ENCODE data around the gene UQCRC2. TPM values are rescaled to one million over a fixed set of nuclear protein-coding genes. Genes with fewer than 3 reads are reported as not detected.

UQCRC2 gene
- total RNA-seq, 2 experiments from 2014 or later = 216 to 225 TPM

DNA sequence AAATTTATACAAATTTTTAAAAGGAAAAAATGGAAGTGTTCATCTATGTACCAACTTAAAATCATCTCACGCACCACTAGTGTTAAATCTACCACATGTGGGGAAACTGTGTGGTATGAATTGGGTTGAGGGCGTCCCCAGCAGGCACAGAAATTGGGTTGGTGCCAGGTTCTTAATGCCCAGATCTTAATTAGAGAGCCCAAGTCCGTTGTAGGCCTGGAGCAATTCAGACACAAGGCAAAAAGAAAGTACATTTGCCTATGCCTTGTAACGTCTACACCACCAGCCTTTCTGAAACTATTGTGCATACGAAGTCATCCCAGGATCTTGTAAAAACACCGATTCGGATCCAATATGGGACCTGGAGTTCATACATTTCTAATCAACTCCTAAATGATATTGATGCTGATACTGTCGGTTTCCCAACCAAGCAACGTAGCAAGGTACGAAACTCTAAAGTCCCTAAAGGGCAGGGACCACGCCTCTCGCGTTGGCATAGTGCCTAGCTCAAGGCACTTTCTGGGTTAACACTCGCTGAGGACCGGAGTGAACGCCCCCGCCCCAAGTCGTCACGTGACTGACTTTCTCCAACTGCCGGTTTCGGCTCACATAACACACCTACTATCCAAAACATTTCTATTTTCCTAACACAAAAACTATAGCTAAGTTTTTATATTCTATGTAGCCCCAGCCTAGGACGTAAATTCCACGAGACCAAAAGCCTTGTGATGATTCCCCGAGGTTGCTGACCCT lies 945 bp upstream of the UQCRC2 start:
- no peaks in the 10 kb centered on the region for H3K9me3 Mint-ChIP-seq
- POLR2A ChIA-PET = interaction anchor here (0.8 to 3.0 kb wide), 14 partner anchors 10 to 346 kb away, joined by 3 to 40 read pairs (median 5); partner anchors contain the start of gene EEF2K
- H3K27me3 Mint-ChIP-seq = no peaks in the 10 kb centered on the region
- peak overlapping the region; percentile 82 for H3K27ac Mint-ChIP-seq
- peaks cover 17% of the 10 kb centered on the region for H3K36me3 Mint-ChIP-seq (ENCODE audit: low read depth)
- CTCF ChIA-PET = interaction anchor here (0.8 to 2.5 kb wide), 4 partner anchors 13 to 236 kb away, joined by 4 to 12 read pairs (median 9); no protein-coding TSS in a partner anchor
- peak overlapping the region; percentile 97 for H3K4me3 Mint-ChIP-seq
- H3K4me1 Mint-ChIP-seq = peaks cover 67% of the 10 kb centered on the region
- peak; percentile 77 for DNase-seq

GRCh38 chr16:21953541-21953902 lies 361 bp downstream of the UQCRC2 start:
- no peaks in the 10 kb centered on the region for H3K27me3 Mint-ChIP-seq
- H3K9me3 Mint-ChIP-seq = no peaks in the 10 kb centered on the region
- ChIA-PET POLR2A (interaction anchor here (0.8 to 3.0 kb wide), 16 partner anchors 9 to 308 kb away, joined by 3 to 40 read pairs (median 6); partner anchors contain the start of genes EEF2K and MOSMO), CTCF (interaction anchor here (0.6 to 2.5 kb wide), 5 partner anchors 48 to 369 kb away, joined by 3 to 12 read pairs (median 6); partner anchors contain the start of gene PDZD9)
- H3K4me1 Mint-ChIP-seq = peaks cover 69% of the 10 kb centered on the region
- H3K4me3 Mint-ChIP-seq = peak overlapping the region; percentile 97
- H3K36me3 Mint-ChIP-seq (ENCODE audit: low read depth) = peaks cover 30% of the 10 kb centered on the region
- DNase-seq = no peak
- peak overlapping the region; percentile 82 for H3K27ac Mint-ChIP-seq

DNA sequence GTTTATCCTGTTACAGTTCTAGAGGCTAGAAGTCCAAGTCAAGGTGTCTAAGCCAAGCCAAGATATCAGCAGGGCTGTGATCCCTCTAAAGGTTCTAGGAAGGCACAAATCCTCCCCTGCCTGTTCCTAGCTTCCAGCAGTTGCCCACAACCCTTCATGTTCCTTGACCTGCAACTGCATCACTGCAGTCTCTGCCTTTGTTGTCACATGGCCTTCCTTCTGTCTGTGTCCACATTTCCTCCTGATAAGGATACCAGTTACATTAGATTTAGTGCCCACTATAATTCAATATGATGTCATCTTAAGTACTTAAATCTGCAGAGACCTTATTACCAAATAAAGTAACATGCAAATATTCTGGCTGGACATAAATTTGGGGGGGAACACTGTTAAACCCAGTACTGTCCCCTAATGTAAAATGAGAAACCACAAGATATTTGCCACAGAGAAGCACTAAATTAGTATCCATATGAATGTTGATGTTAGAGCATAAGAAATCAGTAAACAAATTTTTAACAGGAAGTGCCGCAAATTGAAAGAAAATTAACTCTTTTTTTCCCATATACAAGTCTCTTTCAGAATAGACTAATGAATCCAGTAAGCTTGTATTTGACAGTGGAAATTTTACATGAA lies 4.7 kb downstream of the UQCRC2 start:
- H3K36me3 Mint-ChIP-seq (ENCODE audit: low read depth) = peaks cover 61% of the 10 kb centered on the region
- H3K27ac Mint-ChIP-seq = peak overlapping the region; percentile 69
- H3K4me1 Mint-ChIP-seq = peaks cover 64% of the 10 kb centered on the region

GRCh38 chr16:21959050-21959449 lies 5.9 kb downstream of the UQCRC2 start:
- H3K4me1 Mint-ChIP-seq = peaks cover 58% of the 10 kb centered on the region
- CTCF ChIA-PET = no interaction called here
- peaks cover 61% of the 10 kb centered on the region for H3K36me3 Mint-ChIP-seq (ENCODE audit: low read depth)
- no peaks in the 10 kb centered on the region for H3K9me3 Mint-ChIP-seq
- H3K27ac Mint-ChIP-seq = peak overlapping the region; percentile 39
- no peak overlapping the region for H3K4me3 Mint-ChIP-seq
- POLR2A ChIA-PET = interaction anchor here (2.2 kb wide), 1 partner anchor 31 kb away, joined by 6 read pairs; no protein-coding TSS in a partner anchor
- DNase-seq = no peak
- no peaks in the 10 kb centered on the region for H3K27me3 Mint-ChIP-seq

More for the DNA sequence above, 4.7 kb downstream of the UQCRC2 start:
- no peaks in the 10 kb centered on the region for H3K9me3 Mint-ChIP-seq
- POLR2A ChIA-PET = interaction anchor here (0.7 kb wide), 1 partner anchor 8 kb away, joined by 3 read pairs; no protein-coding TSS in a partner anchor
- no peak overlapping the region for H3K4me3 Mint-ChIP-seq
- H3K27me3 Mint-ChIP-seq = no peaks in the 10 kb centered on the region
- CTCF ChIA-PET = no interaction called here
- DNase-seq = no peak

DNA sequence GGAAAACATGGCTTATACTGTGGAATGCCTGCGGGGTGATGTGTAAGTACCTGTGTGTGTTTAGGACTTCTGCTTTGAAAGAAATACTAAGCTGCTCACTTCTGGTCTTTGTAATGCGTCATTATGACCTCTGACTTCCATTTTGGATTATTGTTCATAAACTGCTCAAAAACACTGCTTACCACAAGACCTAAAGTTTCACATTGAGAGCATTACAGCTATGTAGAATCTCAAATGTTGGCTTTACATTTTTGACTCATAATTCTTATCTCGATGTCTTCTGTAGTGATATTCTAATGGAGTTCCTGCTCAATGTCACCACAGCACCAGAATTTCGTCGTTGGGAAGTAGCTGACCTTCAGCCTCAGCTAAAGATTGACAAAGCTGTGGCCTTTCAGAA lies 9.3 kb downstream of the UQCRC2 start:
- ChIA-PET POLR2A (interaction anchor here (1.8 kb wide), 1 partner anchor 10 kb away, joined by 11 read pairs; the partner anchor contains the start of gene UQCRC2), CTCF (no interaction called here)
- Mint-ChIP-seq H3K27me3 (no peaks in the 10 kb centered on the region), H3K4me1 (peaks cover 32% of the 10 kb centered on the region), H3K27ac (peak overlapping the region; percentile 42), H3K4me3 (no peak overlapping the region), H3K36me3 (ENCODE audit: low read depth) (peaks cover 77% of the 10 kb centered on the region), H3K9me3 (no peaks in the 10 kb centered on the region)
- no peak for DNase-seq

- H3K36me3 Mint-ChIP-seq (ENCODE audit: low read depth) = peaks cover 76% of the 10 kb centered on the region
These were observed 10.7 kb downstream of the UQCRC2 start for GRCh38 chr16:21963887-21964286.

GRCh38 chr16:21964353-21964752 lies 11.2 kb downstream of the UQCRC2 start:
- POLR2A ChIA-PET = interaction anchor here (0.6 to 1.0 kb wide), 3 partner anchors 11 to 130 kb away, joined by 3 to 5 read pairs (median 3); partner anchors contain the start of gene UQCRC2
- H3K4me3 Mint-ChIP-seq = no peak overlapping the region
- no peaks in the 10 kb centered on the region for H3K9me3 Mint-ChIP-seq
- H3K27me3 Mint-ChIP-seq = no peaks in the 10 kb centered on the region
- no peak for DNase-seq
- H3K36me3 Mint-ChIP-seq (ENCODE audit: low read depth) = peaks cover 75% of the 10 kb centered on the region
- H3K4me1 Mint-ChIP-seq = peaks cover 16% of the 10 kb centered on the region
- CTCF ChIA-PET = interaction anchor here (0.6 to 1.8 kb wide), 2 partner anchors 13 to 135 kb away, joined by 3 read pairs; no protein-coding TSS in a partner anchor
- H3K27ac Mint-ChIP-seq = no peak overlapping the region

More at GRCh38 chr16:21963887-21964286, 10.7 kb downstream of the UQCRC2 start:
- Mint-ChIP-seq H3K9me3 (no peaks in the 10 kb centered on the region), H3K4me1 (peaks cover 21% of the 10 kb centered on the region), H3K27ac (no peak overlapping the region), H3K27me3 (no peaks in the 10 kb centered on the region), H3K4me3 (no peak overlapping the region)
- ChIA-PET POLR2A (interaction anchor here (0.9 kb wide), 1 partner anchor 10 kb away, joined by 5 read pairs; the partner anchor contains the start of gene UQCRC2), CTCF (interaction anchor here (1.8 kb wide), 1 partner anchor 13 kb away, joined by 3 read pairs; no protein-coding TSS in a partner anchor)
- no peak for DNase-seq

DNA sequence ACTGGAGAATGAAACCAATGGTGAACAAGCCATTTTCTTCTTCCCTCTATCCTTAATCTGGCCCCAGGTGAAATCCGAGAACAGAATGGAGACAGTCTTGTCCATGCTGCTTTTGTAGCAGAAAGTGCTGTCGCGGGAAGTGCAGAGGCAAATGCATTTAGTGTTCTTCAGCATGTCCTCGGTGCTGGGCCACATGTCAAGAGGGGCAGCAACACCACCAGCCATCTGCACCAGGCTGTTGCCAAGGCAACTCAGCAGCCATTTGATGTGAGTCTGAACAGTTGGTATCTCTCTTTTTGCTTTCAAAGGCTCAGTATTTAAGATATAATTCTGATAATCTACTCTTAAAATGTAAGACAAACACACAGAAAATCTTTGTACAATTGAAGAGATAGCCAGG lies 18.7 kb downstream of the UQCRC2 start:
- H3K9me3 Mint-ChIP-seq = no peaks in the 10 kb centered on the region
- ChIA-PET CTCF (no interaction called here), POLR2A (no interaction called here)
- H3K36me3 Mint-ChIP-seq (ENCODE audit: low read depth) = peaks cover 53% of the 10 kb centered on the region
- no peak overlapping the region for H3K27ac Mint-ChIP-seq
- H3K27me3 Mint-ChIP-seq = no peaks in the 10 kb centered on the region
- no peak overlapping the region for H3K4me3 Mint-ChIP-seq
- no peaks in the 10 kb centered on the region for H3K4me1 Mint-ChIP-seq
- DNase-seq = no peak

DNA sequence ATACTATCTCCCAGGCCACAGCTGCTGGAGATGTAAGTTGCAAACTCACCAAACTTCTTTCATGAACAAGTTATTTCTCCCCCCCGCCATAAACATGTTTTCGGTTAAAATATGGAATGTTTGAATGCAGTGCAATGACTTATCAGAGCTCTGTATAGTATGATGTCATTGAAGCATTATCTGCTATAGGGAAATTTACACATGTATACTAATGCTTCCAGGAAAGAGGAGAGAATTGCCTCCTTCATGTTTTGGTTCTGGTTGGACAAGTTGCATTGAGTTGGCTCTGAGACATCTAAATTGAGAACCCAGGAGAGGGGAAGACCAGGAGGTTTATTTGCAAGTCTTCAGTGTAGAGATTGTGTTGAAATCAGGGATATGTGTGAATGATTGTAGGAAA lies 20.8 kb downstream of the UQCRC2 start:
- ChIA-PET POLR2A (interaction anchor here (0.7 to 1.5 kb wide), 2 partner anchors 21 kb away, joined by 3 read pairs; partner anchors contain the start of gene UQCRC2), CTCF (no interaction called here)
- H3K36me3 Mint-ChIP-seq (ENCODE audit: low read depth) = peaks cover 48% of the 10 kb centered on the region
- no peak overlapping the region for H3K27ac Mint-ChIP-seq
- H3K9me3 Mint-ChIP-seq = no peaks in the 10 kb centered on the region
- no peak overlapping the region for H3K4me3 Mint-ChIP-seq
- H3K4me1 Mint-ChIP-seq = no peaks in the 10 kb centered on the region
- DNase-seq = no peak
- H3K27me3 Mint-ChIP-seq = no peaks in the 10 kb centered on the region

DNA sequence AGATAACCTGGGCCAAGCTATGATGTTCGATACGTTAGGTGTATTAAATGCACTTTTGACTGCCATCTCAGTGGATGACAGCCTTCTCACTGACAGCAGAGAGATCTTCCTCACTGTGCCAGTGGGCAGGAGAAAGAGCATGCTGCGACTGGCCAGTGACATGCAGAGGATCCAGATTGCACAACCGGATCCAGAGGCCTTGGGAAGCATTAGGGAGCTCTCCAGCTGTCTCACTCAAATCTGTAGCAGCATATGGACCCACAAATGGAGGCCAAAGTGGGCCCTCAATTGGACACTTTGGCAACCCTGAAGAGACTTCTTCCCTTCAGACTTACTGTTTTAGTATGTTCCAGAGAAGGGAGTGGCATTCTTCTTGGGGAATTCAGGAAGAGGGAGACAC lies 26.9 kb downstream of the UQCRC2 start:
- Mint-ChIP-seq H3K4me1 (no peaks in the 10 kb centered on the region), H3K27ac (no peak overlapping the region), H3K4me3 (no peak overlapping the region), H3K27me3 (no peaks in the 10 kb centered on the region), H3K36me3 (ENCODE audit: low read depth) (peaks cover 66% of the 10 kb centered on the region), H3K9me3 (no peaks in the 10 kb centered on the region)
- ChIA-PET POLR2A (interaction anchor here (1.7 kb wide), 1 partner anchor 10 kb away, joined by 7 read pairs; no protein-coding TSS in a partner anchor), CTCF (interaction anchor here (1.9 kb wide), 1 partner anchor 98 kb away, joined by 6 read pairs; no protein-coding TSS in a partner anchor)
- DNase-seq = no peak

GRCh38 chr16:21982108-21982507 lies 28.9 kb downstream of the UQCRC2 start:
- H3K9me3 Mint-ChIP-seq = no peaks in the 10 kb centered on the region
- H3K4me1 Mint-ChIP-seq = peaks cover 2% of the 10 kb centered on the region
- ChIA-PET CTCF (interaction anchor here (0.6 to 1.9 kb wide), 4 partner anchors 8 to 150 kb away, joined by 4 to 7 read pairs (median 6); no protein-coding TSS in a partner anchor), POLR2A (interaction anchor here (1.2 kb wide), 1 partner anchor 29 kb away, joined by 3 read pairs; the partner anchor contains the start of gene UQCRC2)
- no peaks in the 10 kb centered on the region for H3K27me3 Mint-ChIP-seq
- H3K4me3 Mint-ChIP-seq = no peak overlapping the region
- H3K36me3 Mint-ChIP-seq (ENCODE audit: low read depth) = peaks cover 69% of the 10 kb centered on the region
- no peak for DNase-seq
- H3K27ac Mint-ChIP-seq = no peak overlapping the region

GRCh38 chr16:21984062-21984461 lies 30.9 kb downstream of the UQCRC2 start:
- ChIA-PET POLR2A (no interaction called here), CTCF (interaction anchor here (1.2 kb wide), 1 partner anchor 94 kb away, joined by 3 read pairs; no protein-coding TSS in a partner anchor)
- no peak overlapping the region for H3K4me3 Mint-ChIP-seq
- peaks cover 8% of the 10 kb centered on the region for H3K4me1 Mint-ChIP-seq
- H3K27me3 Mint-ChIP-seq = no peaks in the 10 kb centered on the region
- no peaks in the 10 kb centered on the region for H3K9me3 Mint-ChIP-seq
- no peak for DNase-seq
- no peak overlapping the region for H3K27ac Mint-ChIP-seq
- peaks cover 63% of the 10 kb centered on the region for H3K36me3 Mint-ChIP-seq (ENCODE audit: low read depth)
